Kidney capillary endothelial cell (primary cell): Measurements from ENCODE around the gene STAG1.
"Not testable (repeated sequence)": the region's sequence is repeated elsewhere in the genome, so short reads cannot be mapped to it uniquely, and the experiment has no call there.

ENCODE experiments used
- DNase-seq: peaks from one replicate; pipeline ENCODE4 v3.0.0-alpha.2; 2018; ENCODE audit warnings: low spot score

Gene STAG1

GRCh38 chr3:136390574-136390973 is 361.6 kb downstream of the STAG1 start:
- DNase-seq = no peak

DNA sequence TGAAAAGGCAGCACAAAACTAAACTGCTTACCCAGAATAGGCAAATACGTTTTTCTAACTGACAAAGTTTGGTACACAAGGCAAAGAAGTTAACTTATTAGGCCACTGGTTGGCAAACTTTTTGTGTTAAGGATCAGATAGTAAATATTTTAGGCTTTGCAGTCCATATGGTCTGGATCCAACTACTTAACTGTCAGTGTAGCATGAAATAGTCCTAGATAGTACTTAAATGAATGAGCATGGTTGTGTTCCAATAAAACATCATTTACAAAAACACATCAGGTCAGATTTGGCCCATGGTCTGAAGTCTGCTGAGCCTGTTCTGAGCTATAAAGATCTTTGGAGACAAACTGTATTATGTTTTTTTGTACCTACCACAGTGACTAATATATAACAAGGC is 365.1 kb downstream of the STAG1 start:
- no peak for DNase-seq

GRCh38 chr3:136385457-136385856 is 366.7 kb downstream of the STAG1 start:
- DNase-seq = no peak

GRCh38 chr3:136381051-136381450 is 371.1 kb downstream of the STAG1 start:
- DNase-seq = no peak

DNA sequence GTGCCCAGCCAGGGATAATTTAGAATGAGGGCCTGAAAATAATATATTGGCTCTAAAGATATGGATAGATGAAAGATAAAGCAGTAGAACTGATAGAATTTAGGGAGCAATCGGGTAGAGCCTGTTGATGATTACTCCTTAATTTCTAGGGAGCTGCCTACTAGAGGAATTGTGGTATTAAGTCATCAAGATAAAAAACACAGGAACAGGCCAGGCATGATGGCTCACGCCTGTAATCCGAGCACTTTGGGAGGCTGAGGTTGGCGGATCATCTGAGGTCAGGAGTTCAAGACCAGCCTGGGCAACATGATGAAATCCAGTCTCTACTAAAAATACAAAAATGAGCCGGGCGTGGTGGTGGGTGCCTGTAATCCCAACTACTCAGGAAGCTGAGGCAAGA is 371.6 kb downstream of the STAG1 start:
- DNase-seq = no peak

GRCh38 chr3:136378011-136378410 is 374.2 kb downstream of the STAG1 start:
- DNase-seq = no peak

- DNase-seq = no peak
Measured at GRCh38 chr3:136377508-136377907, 374.7 kb downstream of the STAG1 start.

GRCh38 chr3:136375800-136376199 is 376.4 kb downstream of the STAG1 start:
- not testable (repeated sequence) for DNase-seq

DNA sequence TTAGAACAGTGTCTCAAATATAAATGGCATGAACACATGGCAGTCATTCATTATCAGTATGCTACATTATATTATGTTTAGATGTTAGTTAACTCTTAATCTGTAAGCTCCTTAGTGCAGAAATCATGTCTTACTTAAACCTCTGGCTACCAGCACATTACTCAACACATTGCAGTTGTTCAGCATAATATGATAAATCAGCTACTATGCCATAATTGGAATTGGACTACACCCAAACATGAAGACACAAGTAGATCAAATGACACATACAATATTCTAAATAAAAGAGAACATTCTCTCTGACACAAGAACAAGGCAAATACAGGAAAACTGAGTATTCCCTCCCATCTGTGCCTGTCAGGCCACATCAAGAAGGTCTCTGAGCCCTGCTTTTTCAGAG is 385.9 kb downstream of the STAG1 start:
- DNase-seq = no peak

DNA sequence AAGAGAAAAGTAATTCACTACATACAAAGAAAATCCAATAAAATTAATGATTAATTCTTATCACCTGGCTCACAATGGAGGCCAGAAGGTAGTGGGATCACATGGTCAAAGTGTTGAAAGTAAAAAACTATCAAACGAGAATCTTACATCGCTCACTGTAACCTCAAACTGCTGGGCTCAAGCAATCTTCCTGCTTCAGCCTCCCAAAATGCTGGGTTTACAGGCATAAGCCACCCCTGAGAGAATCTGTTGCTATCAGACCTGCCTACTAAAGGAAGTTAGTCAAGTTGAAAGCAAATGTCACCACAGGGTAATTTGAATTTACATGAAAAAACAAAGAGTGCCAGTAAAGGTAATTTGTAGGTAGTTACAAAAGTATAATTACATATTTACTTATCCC is 398.7 kb downstream of the STAG1 start:
- DNase-seq = no peak

GRCh38 chr3:136351905-136352304 is 400.3 kb downstream of the STAG1 start:
- DNase-seq = no peak

DNA sequence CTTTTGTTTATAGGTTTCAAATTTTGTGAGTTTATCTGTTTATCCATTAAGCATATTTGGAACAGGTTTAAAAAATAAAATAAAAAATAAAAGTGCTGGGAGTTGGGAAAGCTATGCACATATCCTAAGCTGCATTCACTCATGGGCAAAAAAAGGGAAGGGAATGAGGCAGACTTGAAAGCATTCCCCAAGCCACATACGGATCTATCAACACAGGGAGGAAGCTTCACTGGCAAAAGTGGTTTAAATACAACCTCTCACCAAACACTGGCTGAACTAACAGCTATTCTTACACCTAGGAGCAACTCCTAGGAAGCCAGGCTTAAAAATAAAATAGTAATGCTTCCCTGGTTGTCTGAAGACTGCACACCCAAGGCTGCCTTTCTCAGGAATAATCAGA is 400.8 kb downstream of the STAG1 start:
- DNase-seq = no peak

DNA sequence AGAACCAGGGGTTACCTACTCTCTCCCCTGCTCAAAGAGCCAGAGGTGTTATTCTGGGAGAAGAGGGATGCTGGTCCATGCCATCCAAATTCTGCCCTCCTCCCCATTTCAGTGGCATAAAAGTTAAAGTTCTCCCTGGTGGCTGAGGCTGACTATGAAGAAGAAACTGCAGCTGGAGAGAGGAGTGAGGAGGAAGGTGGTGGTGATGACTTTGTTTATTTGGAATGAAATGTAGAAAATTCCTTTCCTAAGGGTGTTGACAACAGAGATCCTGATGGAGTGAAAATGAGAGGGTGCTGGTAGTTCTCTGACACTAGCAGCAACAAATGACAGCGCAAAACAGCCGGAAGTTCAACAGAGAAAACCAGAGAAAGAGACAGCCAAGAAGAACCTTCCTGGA is 401.6 kb downstream of the STAG1 start:
- no peak for DNase-seq

DNA sequence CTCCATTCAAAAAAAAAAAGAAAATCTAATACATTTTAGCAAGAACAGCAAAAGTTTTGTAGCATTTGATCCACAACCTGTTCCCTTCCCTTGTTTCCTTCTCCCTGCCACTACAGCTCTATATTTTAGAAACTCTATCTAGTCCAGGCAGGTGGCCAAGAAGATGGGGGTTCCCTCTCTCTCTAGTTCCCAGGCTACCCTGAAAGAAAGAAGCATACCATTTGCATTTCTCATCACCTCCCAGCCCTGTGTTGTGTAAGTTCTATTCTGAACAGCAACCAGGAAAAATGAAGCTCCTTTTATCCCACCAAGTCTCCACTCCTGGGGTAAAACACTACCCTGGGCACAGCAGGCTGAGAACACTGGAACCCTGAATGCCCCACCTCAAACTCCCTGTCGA is 402.0 kb downstream of the STAG1 start:
- DNase-seq = no peak

GRCh38 chr3:136346486-136346885 is 405.7 kb downstream of the STAG1 start:
- DNase-seq = no peak

GRCh38 chr3:136343873-136344555 is 408.2 kb downstream of the STAG1 start:
- peak; percentile 81 for DNase-seq

DNA sequence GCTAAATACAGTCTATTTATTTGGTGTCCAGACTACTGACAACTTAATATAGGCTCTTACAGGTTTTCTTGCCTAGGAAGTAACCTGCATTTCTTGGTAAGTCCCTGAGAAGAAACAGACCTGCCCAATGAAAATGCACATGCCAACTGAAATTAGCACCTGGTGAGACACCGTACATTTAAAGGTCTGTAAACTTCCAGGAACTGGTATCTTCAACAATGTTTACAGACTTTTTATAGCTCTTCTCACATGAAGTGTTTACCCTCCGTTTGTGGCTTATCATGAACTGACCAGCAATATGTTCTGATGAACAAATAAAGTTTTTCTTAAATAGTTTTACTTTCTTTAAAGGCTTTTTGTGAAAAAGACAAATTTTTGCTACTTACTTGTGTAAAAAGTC is 408.7 kb downstream of the STAG1 start:
- DNase-seq = no peak

- no peak for DNase-seq
Measured at GRCh38 chr3:136336329-136337100, 415.7 kb downstream of the STAG1 start.

DNA sequence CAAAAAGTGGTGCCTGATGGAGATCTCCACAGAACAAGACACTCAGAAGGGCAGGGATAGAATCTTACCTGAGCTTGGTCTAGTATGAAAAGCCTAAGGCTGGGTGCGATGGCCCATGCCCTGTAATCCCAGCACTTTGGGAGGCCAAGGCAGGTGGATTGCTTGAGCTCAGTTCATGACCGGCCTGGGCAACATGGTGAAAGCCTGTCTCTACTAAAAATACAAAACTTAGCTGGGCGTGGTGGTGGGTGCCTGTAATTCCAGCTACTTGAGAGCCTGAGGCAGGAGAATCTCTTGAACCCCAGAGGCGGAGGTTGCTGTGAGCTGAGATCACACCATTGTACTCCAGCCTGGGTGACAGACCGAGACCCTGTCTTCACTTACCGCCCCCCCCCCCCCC is 417.5 kb downstream of the STAG1 start:
- not testable (repeated sequence) for DNase-seq

DNA sequence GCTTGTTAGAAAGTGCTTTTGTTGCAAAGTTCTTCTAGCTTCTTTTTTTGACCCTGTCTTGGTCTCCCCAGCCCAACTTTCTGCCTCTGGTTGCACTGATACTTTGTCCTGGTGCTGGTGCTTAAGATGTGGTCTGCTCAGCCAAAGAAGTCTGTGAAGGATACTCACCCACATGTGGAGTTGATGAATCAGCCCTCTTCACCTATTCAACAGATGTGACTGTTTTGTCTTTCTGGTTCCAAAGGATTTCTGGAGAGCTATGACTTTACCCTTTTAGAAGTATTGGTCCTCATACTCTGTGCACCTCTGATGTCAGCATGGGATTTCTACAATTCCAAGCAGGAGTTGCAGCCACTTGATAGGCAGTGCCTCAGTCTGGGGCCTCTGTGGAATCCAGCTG is 418.0 kb downstream of the STAG1 start:
- no peak for DNase-seq

DNA sequence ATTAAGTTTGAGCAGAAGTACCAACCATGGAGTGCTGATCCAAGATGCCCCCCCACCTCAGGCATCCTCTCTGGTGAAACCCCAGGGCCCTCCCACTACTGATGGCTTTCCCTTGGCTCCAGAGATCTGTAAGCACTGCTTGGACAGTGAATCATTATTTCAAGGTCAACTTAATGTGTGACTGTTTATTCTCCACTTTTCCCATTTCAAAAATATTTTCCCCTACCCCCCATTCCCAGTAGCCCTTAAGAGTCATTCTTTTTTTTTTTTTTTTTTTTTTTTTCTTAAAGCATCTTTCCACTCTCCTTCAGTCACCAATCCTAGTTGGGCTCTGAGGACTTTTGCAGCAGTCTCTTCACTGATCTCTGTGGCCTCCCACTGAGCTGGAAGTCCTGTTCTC is 419.4 kb downstream of the STAG1 start:
- no peak for DNase-seq

DNA sequence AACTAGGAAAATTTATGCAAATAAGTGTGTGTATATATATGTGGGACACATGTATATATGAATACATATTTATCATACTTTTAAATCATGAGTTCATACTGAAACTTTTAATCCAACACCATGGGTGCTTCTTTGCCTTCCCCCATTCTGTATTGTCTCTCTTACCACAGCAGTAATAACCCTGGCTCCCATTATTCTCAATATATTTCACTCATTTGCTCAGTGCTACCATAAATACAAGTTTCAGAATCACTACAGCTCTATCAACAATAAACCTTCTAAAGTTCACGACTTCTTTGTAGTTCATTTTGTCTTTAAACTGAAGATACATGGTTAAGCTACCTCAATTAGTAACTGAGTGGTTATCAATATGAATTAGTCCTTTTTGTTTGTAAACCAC is 419.9 kb downstream of the STAG1 start:
- DNase-seq = no peak

DNA sequence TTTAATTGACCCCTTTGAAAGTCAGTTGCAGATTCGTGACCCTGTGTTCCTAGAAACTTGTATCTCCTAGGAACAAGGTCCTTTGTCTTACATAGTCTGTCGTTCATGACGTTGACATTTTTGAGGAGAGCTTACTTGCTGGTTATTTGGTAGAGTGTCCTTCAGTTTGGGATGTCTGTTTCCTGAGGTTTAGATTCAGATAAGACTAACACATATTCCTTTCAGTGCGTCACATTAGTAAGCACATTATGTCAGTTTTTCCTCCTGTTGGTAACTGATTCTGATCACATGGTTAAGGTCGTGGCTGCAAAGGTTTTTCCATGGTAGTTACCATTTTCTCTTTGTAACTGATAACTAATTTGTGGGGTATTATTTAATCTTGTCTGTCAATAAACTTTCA is 421.3 kb downstream of the STAG1 start:
- DNase-seq = no peak

DNA sequence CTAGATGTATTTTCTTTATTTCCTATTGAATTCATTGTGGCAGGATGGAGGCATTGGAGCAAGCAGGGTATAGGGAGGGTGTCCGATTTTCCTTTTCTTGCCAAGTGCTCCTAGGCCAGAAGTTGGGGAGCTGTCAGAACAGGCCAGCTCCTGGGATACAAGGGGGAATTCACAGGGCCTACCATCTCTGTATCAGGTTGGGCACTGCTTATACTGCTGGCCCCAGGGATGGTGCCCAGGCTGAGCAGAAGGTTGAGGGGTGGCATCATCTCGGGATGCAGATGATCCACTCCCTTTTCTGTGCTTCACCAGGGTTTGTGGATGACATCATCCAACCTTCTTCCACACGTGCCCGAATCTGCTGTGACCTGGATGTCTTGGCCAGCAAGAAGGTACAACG is 422.6 kb downstream of the STAG1 start:
- DNase-seq = no peak
